GM18867 (cell line): Measurements from ENCODE around the gene MCAT.
"Not testable (repeated sequence)": the region's sequence is repeated elsewhere in the genome, so short reads cannot be mapped to it uniquely, and the experiment has no call there.

Experiments used
- ATAC-seq: cut with Tn5 transposase; IDR thresholded peaks from one replicate; pipeline ENCODE4 v1.9.1; 2021; ENCODE audit warnings: mild to moderate bottlenecking, moderate library complexity; ENCODE audit not compliant: unreplicated experiment

Gene MCAT

GRCh38 chr22:43156413-43156812 lies 13.2 kb upstream of the MCAT start:
- no peak for ATAC-seq

DNA sequence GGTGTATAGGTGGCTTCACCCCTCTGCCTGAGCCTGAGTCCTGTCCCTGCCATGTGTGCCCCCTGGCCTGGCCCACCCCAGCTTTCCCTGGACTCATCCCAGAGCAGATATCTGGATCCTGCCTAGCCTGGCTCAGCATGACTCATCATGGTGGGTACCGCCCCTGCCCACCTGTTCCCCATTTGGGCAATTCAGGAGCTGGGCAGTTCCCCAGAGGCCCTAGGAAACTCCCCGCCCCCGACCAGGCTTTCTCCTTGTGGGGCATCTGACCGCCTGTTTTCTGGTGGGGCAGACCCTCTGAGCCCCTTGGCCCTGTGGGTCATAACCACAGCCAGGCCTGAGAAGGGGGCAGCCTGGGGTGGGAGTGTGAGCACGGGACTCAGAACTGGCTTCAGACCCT lies 12.6 kb upstream of the MCAT start:
- no peak for ATAC-seq

DNA sequence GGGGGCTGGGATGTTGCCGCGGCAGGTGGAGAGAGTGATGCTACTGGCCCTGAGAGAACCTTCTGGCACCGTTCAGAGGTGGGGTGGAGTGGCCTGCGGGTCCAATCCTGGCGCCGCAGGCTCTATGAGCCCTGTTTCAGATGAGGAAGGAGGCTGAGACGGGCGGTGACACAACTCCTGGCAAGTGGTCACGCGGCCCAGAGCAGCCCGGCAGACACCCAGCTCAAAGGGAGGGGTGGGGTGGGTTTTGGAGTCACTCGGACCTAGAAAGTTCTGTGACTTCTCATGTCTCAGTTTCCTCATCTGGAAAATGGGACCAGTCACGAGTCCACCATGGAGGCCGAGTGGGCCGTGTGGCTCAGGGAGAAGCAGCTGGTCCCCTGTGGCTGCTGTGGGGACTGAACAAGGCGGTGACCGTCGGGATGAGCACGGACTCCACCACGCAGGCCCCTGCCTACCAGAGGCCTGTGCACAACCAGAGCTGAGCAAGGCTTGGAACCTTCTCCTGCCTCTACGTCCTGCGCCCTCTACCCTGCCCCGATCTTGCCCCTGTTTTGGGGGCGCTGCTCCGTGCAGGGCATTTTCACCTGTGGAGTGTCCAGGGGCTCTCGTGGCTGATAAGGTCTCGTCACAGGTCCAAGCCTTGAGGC lies 11.8 kb upstream of the MCAT start:
- ATAC-seq: no peak

GRCh38 chr22:43153899-43154298 lies 10.7 kb upstream of the MCAT start:
- ATAC-seq: no peak

GRCh38 chr22:43152357-43153071 lies 9.3 kb upstream of the MCAT start:
- no peak for ATAC-seq

GRCh38 chr22:43152003-43152356 lies 8.8 kb upstream of the MCAT start:
- no peak for ATAC-seq

DNA sequence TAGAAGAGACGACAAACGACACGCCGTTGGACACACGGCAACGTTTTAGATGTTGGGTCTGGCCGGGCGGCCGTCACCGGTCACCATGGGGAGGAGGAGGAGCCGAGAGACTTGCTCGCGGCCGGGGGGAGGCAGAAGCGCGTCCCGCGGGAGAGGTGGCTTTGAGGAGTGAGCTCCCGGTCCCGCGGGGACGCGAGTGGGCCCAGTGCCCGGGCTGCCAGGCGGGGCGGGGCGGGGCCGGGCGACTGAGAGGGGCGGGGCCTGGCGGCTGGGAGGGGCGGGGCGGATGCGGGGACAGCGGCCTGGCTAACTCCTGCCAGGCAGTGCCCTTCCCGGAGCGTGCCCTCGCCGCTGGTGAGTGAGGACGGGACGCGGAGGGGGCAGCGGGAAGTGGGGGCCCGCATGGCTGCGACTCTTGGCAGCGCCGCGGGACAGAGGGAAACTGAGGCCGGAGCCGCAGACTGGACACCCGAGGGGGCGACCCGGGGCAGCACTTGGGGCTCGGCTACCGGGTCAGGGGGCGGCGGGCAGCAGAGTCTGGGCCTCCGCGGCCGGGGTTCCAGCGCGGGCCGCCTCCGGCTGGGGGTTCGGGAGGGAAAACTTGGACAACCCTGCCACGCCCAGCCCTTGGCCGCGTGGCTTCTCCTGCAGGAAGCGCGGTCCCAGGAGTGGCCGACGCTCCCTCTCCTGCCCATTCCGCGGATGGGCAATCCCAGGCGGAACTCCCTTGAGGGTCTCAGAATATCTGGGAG lies 8.2 kb upstream of the MCAT start, which contains the start of gene TSPO:
TSPO (plus strand) TSS at position 309 of the 752 bp plus-strand sequence. CDS start 7,680 bp downstream, outside the sequence.
- ATAC-seq: no peak

GRCh38 chr22:43150731-43151206 lies 7.6 kb upstream of the MCAT start:
- ATAC-seq: no peak

- ATAC-seq: no peak
These were observed 5.4 kb upstream of the MCAT start for GRCh38 chr22:43148581-43148980.

DNA sequence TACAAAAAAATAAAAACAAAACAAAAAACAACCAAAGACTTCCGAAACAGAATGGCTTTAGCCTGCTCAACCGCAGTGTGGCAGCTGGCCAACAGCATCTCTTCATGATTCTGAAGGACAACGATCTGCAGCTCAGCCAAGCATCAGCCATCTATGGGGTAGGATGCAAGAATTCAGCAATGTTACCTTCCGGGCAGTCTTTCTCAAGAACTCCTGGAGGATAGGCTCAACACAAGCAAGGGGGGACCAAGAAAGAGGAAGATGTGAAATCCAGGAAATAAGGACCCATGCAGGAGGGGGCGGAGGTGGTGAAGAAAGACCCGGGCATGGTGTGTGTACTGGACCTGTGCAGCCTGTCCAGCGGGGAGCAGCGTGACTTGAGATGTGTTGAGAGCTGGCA lies 4.6 kb upstream of the MCAT start:
- no peak for ATAC-seq

GRCh38 chr22:43146332-43146731 lies 3.1 kb upstream of the MCAT start:
- not testable (repeated sequence) for ATAC-seq

DNA sequence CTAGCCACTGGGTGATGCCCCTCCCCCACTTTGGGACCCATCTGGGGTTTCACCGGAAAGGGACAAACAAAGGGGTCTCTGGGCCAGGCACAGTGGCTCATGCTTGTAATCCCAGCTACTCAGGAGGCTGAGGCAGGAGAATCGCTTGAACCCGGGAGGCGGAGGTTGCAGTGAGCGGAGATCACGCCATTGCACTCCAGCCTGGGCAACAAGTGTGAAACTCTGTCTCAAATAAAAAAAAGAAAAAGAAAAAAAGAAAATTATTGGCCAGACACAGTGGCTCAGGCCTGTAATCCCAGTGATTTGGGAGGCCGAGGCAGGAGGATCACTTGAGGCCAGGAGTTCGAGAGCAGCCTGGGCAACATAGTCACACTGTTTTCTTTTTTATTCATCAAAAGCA lies 2.2 kb upstream of the MCAT start:
- not testable (repeated sequence) for ATAC-seq

GRCh38 chr22:43144949-43145348 lies 1.8 kb upstream of the MCAT start:
- ATAC-seq: no peak

GRCh38 chr22:43136801-43137200 lies 6.4 kb downstream of the MCAT start:
- ATAC-seq: no peak

GRCh38 chr22:43136255-43136654 lies 6.9 kb downstream of the MCAT start:
- ATAC-seq: no peak

- no peak for ATAC-seq
These were observed 7.6 kb downstream of the MCAT start for GRCh38 chr22:43135565-43135964.

- ATAC-seq: no peak
These were observed 8.6 kb downstream of the MCAT start for GRCh38 chr22:43134553-43134952.

DNA sequence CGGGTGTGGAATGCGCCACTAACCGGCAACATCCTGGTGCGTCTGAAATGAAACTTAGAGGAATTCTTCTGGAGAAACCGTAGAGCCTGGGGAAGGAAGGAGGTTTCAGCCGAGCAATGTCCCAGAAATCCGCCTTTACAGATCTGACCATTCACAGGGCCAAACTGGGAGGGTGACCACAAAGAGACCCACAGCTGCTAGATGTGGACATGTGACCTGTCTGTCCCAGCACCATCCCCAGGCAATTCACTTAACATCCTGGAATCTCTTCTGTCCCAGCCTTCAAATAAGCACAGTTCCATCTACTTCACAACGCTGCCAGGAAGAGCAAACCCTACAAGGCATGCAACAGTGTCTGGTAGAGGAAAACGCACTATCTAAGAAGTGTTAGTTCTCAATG lies 9.8 kb downstream of the MCAT start:
- ATAC-seq: no peak

DNA sequence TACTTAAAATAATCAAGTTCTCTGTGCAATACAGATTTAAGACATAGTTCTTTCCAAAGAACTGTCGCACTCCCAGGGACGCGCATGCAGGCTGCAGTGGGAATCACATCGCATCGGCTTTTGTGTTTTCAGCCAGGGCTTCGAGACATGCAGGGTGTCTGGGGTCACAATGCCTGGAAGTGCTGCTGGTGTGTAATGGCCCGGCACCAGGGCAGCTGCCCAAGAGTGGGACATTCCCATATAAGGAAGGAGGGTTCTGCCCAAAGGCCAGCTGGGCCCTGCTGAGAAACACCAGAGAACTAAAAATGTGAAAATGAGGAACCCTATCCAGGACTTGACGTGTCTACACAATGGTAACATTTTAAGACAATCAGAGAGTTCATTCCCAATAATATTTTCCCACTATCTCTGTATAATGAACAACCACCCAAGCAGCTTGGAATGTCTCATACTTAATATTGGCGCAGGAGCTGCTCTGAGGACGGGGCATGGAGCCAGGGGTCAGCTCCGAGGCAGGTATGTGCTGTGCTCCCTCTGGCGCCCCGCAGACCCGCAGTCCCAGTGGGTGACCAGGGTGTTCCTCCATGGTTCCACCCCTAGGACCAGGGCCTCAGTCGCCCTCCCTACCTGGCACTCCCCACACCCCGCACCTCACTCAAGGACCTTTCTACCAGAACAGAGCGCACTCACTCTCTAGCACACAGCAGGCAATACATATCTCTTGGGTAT lies 11.3 kb downstream of the MCAT start:
- no peak for ATAC-seq

GRCh38 chr22:43129426-43130425 lies 13.5 kb downstream of the MCAT start:
- no peak for ATAC-seq
